HFFc6 (cell line): ENCODE measurements around the gene MNT. TPM values are rescaled to one million over a fixed set of nuclear protein-coding genes. Genes with fewer than 3 reads are reported as not detected.

Source experiments
- DNase-seq: peaks from one replicate; pipeline ENCODE4 v3.0.0-alpha.2; 2018
- H3K27ac Mint-ChIP-seq: 2 replicates; pipeline ENCODE4 v1.8.0; 2020; ENCODE audit warnings: mild to moderate bottlenecking, mixed read lengths
- H3K27me3 Mint-ChIP-seq: 2 replicates; pipeline ENCODE4 v1.8.0; 2021; ENCODE audit warnings: mild to moderate bottlenecking, moderate library complexity, mixed read lengths; ENCODE audit not compliant: insufficient read depth
- H3K36me3 Mint-ChIP-seq: 2 replicates; pipeline ENCODE4 v1.8.0; 2021; ENCODE audit warnings: low read depth, mixed read lengths
- H3K4me1 Mint-ChIP-seq: 2 replicates; pipeline ENCODE4 v1.8.0; 2020; ENCODE audit warnings: low read depth, mixed read lengths
- H3K4me3 Mint-ChIP-seq: 2 replicates; pipeline ENCODE4 v1.8.0; 2020; ENCODE audit warnings: mild to moderate bottlenecking, moderate library complexity, mixed read lengths
- H3K9me3 Mint-ChIP-seq: 2 replicates; pipeline ENCODE4 v1.8.0; 2020; ENCODE audit warnings: mild to moderate bottlenecking, mixed read lengths
- total RNA-seq, 6 experiments: library from RNA; stranded (reverse); fragmentation: NEBNext Ultra II Directional; extraction: Animal tissue kit (Norgen Biotek cat#: 25700); gene quantifications; 2 replicates in 1 of 6; 3 replicates in 5 of 6; pipeline ENCODE4 v1.2.3, GENCODE V29; 2021
- TF ChIP-seq, protein P1 (sequence below): fragments of 200-600 bp; sonication (generic); IDR thresholded peaks from 2 replicates; pipeline ENCODE4 v1.5.0; 2021; ENCODE audit warnings: antibody characterized with exemption, mild to moderate bottlenecking

MNT gene
- total RNA-seq, 6 experiments from 2014 or later: 19.4 to 25.4 (median 21.9) TPM

DNA sequence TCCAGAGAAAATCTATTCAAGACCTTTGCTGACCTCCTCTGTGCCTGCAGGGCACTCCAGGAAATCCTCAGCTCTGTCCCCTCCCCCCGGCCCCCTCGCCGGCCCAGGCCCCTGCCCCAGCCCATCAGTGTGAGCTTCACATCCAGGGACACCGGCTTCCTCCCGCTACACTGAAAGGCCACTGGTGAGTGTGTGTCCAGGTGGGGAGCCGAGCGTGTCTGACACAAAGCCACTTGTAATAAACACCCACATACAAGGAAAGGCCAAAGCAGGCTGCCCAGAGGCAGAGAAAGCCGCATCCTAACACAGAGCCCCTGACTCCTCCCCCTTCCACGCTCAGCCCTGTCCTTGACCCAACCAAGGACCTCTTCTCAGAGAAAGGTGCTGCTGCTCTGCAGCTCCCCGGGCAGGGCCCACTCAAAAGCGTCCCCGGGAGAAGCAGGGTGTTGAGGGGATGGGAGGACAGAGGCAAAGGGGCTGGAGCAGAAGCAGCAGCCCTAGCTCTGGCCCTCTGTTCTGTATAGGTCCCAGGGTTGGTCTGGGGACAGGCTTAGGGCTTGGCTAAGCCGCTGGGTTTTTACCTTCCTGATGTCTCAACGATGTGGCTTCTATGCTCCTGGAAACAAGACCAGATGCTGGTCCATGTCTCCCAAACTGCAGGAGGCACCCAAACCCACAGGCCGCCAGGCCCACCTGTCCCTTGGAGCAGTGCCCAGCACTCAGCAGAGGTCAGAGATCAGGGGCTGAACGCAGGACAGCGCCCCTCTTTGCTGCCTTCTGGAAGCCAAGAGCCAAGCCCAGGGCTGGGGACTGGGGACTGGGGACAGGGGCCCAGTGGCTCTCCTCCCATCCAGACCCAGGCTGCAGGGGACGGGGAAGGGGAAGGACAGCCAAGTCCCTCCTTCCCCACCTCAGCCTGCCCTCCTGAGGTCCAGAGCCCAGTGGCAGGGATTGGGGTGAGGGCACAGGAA is 15.3 kb downstream of the MNT start:
- H3K9me3 Mint-ChIP-seq: no peaks in the 10 kb centered on the region
- no peak for DNase-seq
- peaks cover 37% of the 10 kb centered on the region for H3K4me1 Mint-ChIP-seq
- H3K27me3 Mint-ChIP-seq: peaks cover 10% of the 10 kb centered on the region
- H3K36me3 Mint-ChIP-seq: peaks cover 17% of the 10 kb centered on the region
- no peak overlapping the region for H3K4me3 Mint-ChIP-seq
- TF ChIP-seq, protein P1, sequence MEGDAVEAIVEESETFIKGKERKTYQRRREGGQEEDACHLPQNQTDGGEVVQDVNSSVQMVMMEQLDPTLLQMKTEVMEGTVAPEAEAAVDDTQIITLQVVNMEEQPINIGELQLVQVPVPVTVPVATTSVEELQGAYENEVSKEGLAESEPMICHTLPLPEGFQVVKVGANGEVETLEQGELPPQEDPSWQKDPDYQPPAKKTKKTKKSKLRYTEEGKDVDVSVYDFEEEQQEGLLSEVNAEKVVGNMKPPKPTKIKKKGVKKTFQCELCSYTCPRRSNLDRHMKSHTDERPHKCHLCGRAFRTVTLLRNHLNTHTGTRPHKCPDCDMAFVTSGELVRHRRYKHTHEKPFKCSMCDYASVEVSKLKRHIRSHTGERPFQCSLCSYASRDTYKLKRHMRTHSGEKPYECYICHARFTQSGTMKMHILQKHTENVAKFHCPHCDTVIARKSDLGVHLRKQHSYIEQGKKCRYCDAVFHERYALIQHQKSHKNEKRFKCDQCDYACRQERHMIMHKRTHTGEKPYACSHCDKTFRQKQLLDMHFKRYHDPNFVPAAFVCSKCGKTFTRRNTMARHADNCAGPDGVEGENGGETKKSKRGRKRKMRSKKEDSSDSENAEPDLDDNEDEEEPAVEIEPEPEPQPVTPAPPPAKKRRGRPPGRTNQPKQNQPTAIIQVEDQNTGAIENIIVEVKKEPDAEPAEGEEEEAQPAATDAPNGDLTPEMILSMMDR: no peak
- no peak overlapping the region; the same call in 1 of the 2 replicates for H3K27ac Mint-ChIP-seq

- peaks cover 10% of the 10 kb centered on the region for H3K27me3 Mint-ChIP-seq
- H3K4me3 Mint-ChIP-seq: no peak overlapping the region
- peaks cover 15% of the 10 kb centered on the region for H3K36me3 Mint-ChIP-seq
- peaks cover 34% of the 10 kb centered on the region for H3K4me1 Mint-ChIP-seq
- H3K9me3 Mint-ChIP-seq: no peaks in the 10 kb centered on the region
- no peak for DNase-seq
- TF ChIP-seq, protein P1: no peak
- peak overlapping the region; percentile 25; the same call in 1 of the 2 replicates for H3K27ac Mint-ChIP-seq
Measured at GRCh38 chr17:2384439-2385127, 16.3 kb downstream of the MNT start.

- TF ChIP-seq, protein P1: no peak
- Mint-ChIP-seq H3K36me3 (peaks cover 12% of the 10 kb centered on the region), H3K27me3 (peaks cover 10% of the 10 kb centered on the region), H3K4me1 (peaks cover 31% of the 10 kb centered on the region), H3K9me3 (no peaks in the 10 kb centered on the region), H3K4me3 (no peak overlapping the region), H3K27ac (peak overlapping the region; percentile 85)
- no peak for DNase-seq
Measured at GRCh38 chr17:2383628-2384167, 17.2 kb downstream of the MNT start.

DNA sequence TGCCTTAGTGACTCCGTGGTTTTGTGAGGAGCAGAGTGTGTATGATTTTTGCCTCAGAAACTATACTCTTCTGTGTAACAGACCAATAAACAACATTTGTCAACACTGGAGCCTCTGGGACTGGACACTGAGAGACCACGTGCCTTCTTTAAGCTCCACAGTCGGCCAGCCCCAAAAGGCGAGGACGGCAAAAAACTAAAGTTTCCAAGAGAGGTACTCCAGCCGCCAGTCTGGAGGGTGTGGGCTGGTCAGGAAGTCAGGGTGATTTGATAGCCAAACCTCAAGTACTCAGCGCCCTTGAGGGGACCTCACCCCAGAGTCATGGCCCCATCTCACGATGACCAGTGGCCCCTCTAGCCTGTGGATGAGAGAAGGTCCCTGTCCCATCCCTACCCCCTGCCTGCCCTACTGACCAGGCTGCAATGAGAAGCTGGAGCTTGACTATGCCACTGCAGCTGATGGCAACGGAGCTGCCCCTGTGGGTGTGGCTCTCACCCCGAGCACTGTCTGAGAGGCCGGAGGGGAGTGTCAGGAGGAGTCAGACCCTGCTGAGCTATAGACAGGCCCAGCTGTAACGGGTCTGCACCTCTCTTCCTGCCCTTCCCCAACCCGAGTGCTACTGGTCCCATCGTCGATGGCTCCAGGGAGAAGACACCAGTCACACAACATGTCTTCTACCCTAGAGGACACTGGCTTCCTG is 19.8 kb downstream of the MNT start:
- Mint-ChIP-seq H3K9me3 (no peaks in the 10 kb centered on the region), H3K27ac (peak overlapping the region; percentile 71), H3K4me3 (no peak overlapping the region), H3K36me3 (0 out of 2 replicates have a peak, but pooled peaks cover 3% of the 10 kb centered on the region), H3K4me1 (peaks cover 23% of the 10 kb centered on the region), H3K27me3 (peaks cover 12% of the 10 kb centered on the region)
- DNase-seq: no peak
- TF ChIP-seq, protein P1: no peak

GRCh38 chr17:2380226-2380922 is 20.5 kb downstream of the MNT start:
- Mint-ChIP-seq H3K4me1 (peaks cover 23% of the 10 kb centered on the region), H3K4me3 (no peak overlapping the region), H3K27ac (peak overlapping the region; percentile 71), H3K36me3 (0 out of 2 replicates have a peak, but pooled peaks cover 3% of the 10 kb centered on the region), H3K9me3 (no peaks in the 10 kb centered on the region), H3K27me3 (peaks cover 12% of the 10 kb centered on the region)
- TF ChIP-seq, protein P1: no peak
- DNase-seq: no peak
